DOHH2 (cell line): Measurements from ENCODE around the gene AIF1L.

Experiments used
- H3F3A ChIP-seq: fragments of 200-600 bp; sonication (generic), shearing (Covaris generic); 2 replicates; pipeline ENCODE4 v1.6.0; 2016; ENCODE audit warnings: antibody characterized with exemption, mild to moderate bottlenecking; ENCODE audit not compliant: control insufficient read depth, insufficient read depth
- H3K27ac ChIP-seq: fragments of 200-600 bp; sonication (generic); 2 replicates; pipeline ENCODE4 v1.5.1; 2014; ENCODE audit warnings: low read depth, mild to moderate bottlenecking, low read length, moderate library complexity
- H3K27me3 ChIP-seq: fragments of 200-600 bp; sonication (generic); 2 replicates; pipeline ENCODE4 v1.6.1; 2014; ENCODE audit warnings: mild to moderate bottlenecking, low read length, mixed read lengths; ENCODE audit not compliant: control insufficient read depth
- H3K36me3 ChIP-seq: fragments of 200-600 bp; sonication (generic); 2 replicates; pipeline ENCODE4 v1.6.1; 2014; ENCODE audit warnings: mild to moderate bottlenecking, low read length, moderate library complexity, mixed read lengths; ENCODE audit not compliant: control insufficient read depth
- H3K4me1 ChIP-seq: fragments of 200-600 bp; sonication (generic); 2 replicates; pipeline ENCODE4 v1.6.1; 2014; ENCODE audit warnings: mild to moderate bottlenecking, low read length, mixed read lengths; ENCODE audit not compliant: control insufficient read depth
- H3K4me2 ChIP-seq: fragments of 200-600 bp; sonication (generic); 2 replicates; pipeline ENCODE4 v1.6.0; 2014; ENCODE audit warnings: mild to moderate bottlenecking, low read length, moderate library complexity
- H3K4me3 ChIP-seq: fragments of 200-600 bp; sonication (generic); 2 replicates; pipeline ENCODE4 v1.5.1; 2014; ENCODE audit warnings: mild to moderate bottlenecking, low read length, mixed read lengths
- H3K79me2 ChIP-seq: fragments of 200-600 bp; sonication (generic); 2 replicates; pipeline ENCODE4 v1.6.1; 2014; ENCODE audit warnings: mild to moderate bottlenecking, low read length, mixed read lengths; ENCODE audit not compliant: control insufficient read depth
- H3K9me2 ChIP-seq: fragments of 200-600 bp; sonication (generic); replicated peaks from 2 replicates; pipeline ENCODE4 v1.6.1; 2014; ENCODE audit warnings: mild to moderate bottlenecking, low read length, mixed read lengths; ENCODE audit not compliant: control insufficient read depth
- H3K9me3 ChIP-seq: fragments of 200-600 bp; sonication (generic); 2 replicates; pipeline ENCODE4 v1.6.1; 2014; ENCODE audit warnings: antibody characterized with exemption, low read length, mixed read lengths; ENCODE audit not compliant: control insufficient read depth, insufficient read depth
- H4K20me1 ChIP-seq: fragments of 200-600 bp; sonication (generic); 2 replicates; pipeline ENCODE4 v1.6.0; 2014; ENCODE audit warnings: low read depth, mild to moderate bottlenecking, antibody characterized with exemption, low read length, moderate library complexity; ENCODE audit not compliant: control insufficient read depth, insufficient read depth
- CTCF ChIP-seq: fragments of 200-600 bp; sonication (generic); IDR thresholded peaks from one replicate; pipeline ENCODE4 v1.5.1; 2014; ENCODE audit warnings: antibody characterized with exemption, mild to moderate bottlenecking, low read depth, low read length; ENCODE audit not compliant: poor library complexity, severe bottlenecking
- EZH2phosphoT487 ChIP-seq: fragments of 200-600 bp; sonication (generic); IDR thresholded peaks from 2 replicates; pipeline ENCODE4 v1.6.1; 2017; ENCODE audit warnings: borderline replicate concordance, mild to moderate bottlenecking, antibody characterized with exemption, low read length, moderate library complexity, mixed read lengths

AIF1L gene

GRCh38 chr9:131167146-131167692 lies 70.9 kb downstream of the AIF1L start:
- H3K79me2 ChIP-seq = peaks cover 30% of the 10 kb centered on the region
- H4K20me1 ChIP-seq = no peaks in the 10 kb centered on the region
- TF ChIP-seq CTCF (no peak), EZH2phosphoT487 (no peak)
- H3K4me1 ChIP-seq = no peaks in the 10 kb centered on the region
- no peak overlapping the region for H3K27ac ChIP-seq
- H3K27me3 ChIP-seq = no peaks in the 10 kb centered on the region
- 0 out of 2 replicates have a peak, but pooled peaks cover 3% of the 10 kb centered on the region for H3F3A ChIP-seq
- peaks cover 76% of the 10 kb centered on the region for H3K36me3 ChIP-seq
- H3K4me2 ChIP-seq = no peak overlapping the region
- H3K9me3 ChIP-seq = no peaks in the 10 kb centered on the region
- no peaks in the 10 kb centered on the region for H3K9me2 ChIP-seq
- H3K4me3 ChIP-seq = no peak overlapping the region

DNA sequence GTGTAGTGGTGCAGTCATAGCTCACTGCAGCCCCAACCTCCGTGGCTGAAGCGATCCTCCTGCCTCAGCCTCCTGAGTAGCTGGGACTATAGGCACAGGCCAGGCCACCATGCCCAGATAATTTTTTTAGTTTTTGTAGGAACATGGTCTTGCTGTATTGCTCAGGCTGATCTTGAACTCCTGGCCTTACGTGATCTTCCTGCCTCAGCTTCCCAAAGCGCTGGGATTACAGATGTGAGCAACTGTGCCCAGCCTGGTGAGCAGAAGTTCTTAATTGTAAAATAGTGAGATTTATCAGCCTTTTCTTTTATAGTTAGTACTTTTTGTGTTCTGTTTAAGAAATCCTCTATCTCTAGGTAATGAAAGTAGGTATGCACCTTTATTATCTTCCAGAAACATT lies 71.6 kb downstream of the AIF1L start:
- Histone ChIP-seq H3K4me2 (no peak overlapping the region), H3K4me1 (no peaks in the 10 kb centered on the region), H3F3A (0 out of 2 replicates have a peak, but pooled peaks cover 3% of the 10 kb centered on the region), H3K36me3 (peaks cover 75% of the 10 kb centered on the region), H3K79me2 (peaks cover 36% of the 10 kb centered on the region), H3K9me2 (no peaks in the 10 kb centered on the region), H3K27me3 (no peaks in the 10 kb centered on the region), H3K27ac (no peak overlapping the region), H4K20me1 (no peaks in the 10 kb centered on the region), H3K4me3 (no peak overlapping the region), H3K9me3 (no peaks in the 10 kb centered on the region)
- TF ChIP-seq EZH2phosphoT487 = no peak
- no peak for TF ChIP-seq CTCF

DNA sequence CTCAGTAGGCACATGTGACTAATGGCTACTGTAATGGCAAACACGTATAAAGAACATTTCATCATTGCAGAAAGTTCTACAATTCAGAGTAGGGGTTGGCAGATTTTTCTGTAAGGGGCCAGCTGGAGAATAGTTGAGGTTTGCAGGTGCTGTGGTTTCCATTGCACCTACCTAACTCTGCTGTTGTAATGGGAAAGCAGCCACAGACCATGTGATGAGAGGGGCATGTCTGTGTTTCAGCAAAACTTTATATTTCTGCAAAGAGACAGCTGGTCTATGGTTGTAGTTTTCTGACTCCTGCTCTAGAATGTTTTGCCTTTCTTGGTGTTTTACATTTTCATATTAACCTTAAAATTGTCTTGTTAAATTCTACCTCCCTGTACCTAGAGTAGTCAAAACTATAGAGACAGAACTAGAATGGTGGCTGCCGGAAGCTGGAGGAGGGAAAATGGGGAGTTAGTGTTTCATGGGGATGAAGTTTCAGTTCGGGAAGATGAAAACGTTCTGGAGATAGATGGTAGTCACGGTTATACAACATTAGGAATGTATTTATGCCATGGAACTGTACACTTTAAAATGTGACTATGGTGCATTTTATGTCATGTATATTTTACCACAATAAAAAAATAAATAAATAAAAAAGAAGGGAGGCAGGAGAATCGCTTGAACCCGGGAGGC lies 73.4 kb downstream of the AIF1L start:
- no peaks in the 10 kb centered on the region for H3K9me2 ChIP-seq
- no peak for TF ChIP-seq EZH2phosphoT487
- no peak for TF ChIP-seq CTCF
- no peaks in the 10 kb centered on the region for H3K4me1 ChIP-seq
- H3K36me3 ChIP-seq = peaks cover 64% of the 10 kb centered on the region
- H3K79me2 ChIP-seq = peaks cover 36% of the 10 kb centered on the region
- no peak overlapping the region for H3K27ac ChIP-seq
- H3K4me3 ChIP-seq = no peak overlapping the region
- no peak overlapping the region for H3K4me2 ChIP-seq
- no peaks in the 10 kb centered on the region for H3K27me3 ChIP-seq
- H3F3A ChIP-seq = 0 out of 2 replicates have a peak, but pooled peaks cover 3% of the 10 kb centered on the region
- H4K20me1 ChIP-seq = no peaks in the 10 kb centered on the region
- no peaks in the 10 kb centered on the region for H3K9me3 ChIP-seq
